Ishikawa (cell line): ENCODE measurements around the gene JARID2.

Experiments
- CEBPB ChIP-seq: IDR thresholded peaks from 2 replicates; pipeline ENCODE4 v1.6.1; 2012
- CREB1 ChIP-seq: IDR thresholded peaks from 2 replicates; pipeline ENCODE4 v1.6.1; 2012; ENCODE audit warnings: low read depth
- EGR1 ChIP-seq: IDR thresholded peaks from 2 replicates; pipeline ENCODE4 v1.6.1; 2012
- EP300 ChIP-seq: IDR thresholded peaks from 2 replicates; pipeline ENCODE4 v1.6.1; 2012; ENCODE audit warnings: borderline replicate concordance
- FOXM1 ChIP-seq: IDR thresholded peaks from 2 replicates; pipeline ENCODE4 v1.6.1; 2012; ENCODE audit warnings: low read depth, borderline replicate concordance
- NFIC ChIP-seq: IDR thresholded peaks from 2 replicates; pipeline ENCODE4 v1.6.1; 2012
- RAD21 ChIP-seq: IDR thresholded peaks from 2 replicates; pipeline ENCODE4 v1.6.1; 2012; ENCODE audit warnings: low read depth
- TAF1 ChIP-seq: IDR thresholded peaks from 2 replicates; pipeline ENCODE4 v1.6.1; 2012; ENCODE audit warnings: low read depth, mild to moderate bottlenecking
- TCF12 ChIP-seq: IDR thresholded peaks from 2 replicates; pipeline ENCODE4 v1.6.1; 2012; ENCODE audit warnings: low read depth
- TEAD4 ChIP-seq: IDR thresholded peaks from 2 replicates; pipeline ENCODE4 v1.6.1; 2012
- USF1 ChIP-seq: IDR thresholded peaks from 2 replicates; pipeline ENCODE4 v1.6.1; 2012
- YY1 ChIP-seq: IDR thresholded peaks from 2 replicates; pipeline ENCODE4 v1.6.1; 2012; ENCODE audit warnings: low read depth
- ZBTB7A ChIP-seq: IDR thresholded peaks from 2 replicates; pipeline ENCODE4 v1.6.1; 2012; ENCODE audit warnings: low read depth
- TF ChIP-seq, protein P1 (sequence below): IDR thresholded peaks from 2 replicates; pipeline ENCODE4 v1.6.1; 2012; ENCODE audit warnings: low read depth, mild to moderate bottlenecking
- TF ChIP-seq, protein P2 (sequence below): IDR thresholded peaks from 2 replicates; pipeline ENCODE4 v1.6.1; 2012

Gene JARID2

DNA sequence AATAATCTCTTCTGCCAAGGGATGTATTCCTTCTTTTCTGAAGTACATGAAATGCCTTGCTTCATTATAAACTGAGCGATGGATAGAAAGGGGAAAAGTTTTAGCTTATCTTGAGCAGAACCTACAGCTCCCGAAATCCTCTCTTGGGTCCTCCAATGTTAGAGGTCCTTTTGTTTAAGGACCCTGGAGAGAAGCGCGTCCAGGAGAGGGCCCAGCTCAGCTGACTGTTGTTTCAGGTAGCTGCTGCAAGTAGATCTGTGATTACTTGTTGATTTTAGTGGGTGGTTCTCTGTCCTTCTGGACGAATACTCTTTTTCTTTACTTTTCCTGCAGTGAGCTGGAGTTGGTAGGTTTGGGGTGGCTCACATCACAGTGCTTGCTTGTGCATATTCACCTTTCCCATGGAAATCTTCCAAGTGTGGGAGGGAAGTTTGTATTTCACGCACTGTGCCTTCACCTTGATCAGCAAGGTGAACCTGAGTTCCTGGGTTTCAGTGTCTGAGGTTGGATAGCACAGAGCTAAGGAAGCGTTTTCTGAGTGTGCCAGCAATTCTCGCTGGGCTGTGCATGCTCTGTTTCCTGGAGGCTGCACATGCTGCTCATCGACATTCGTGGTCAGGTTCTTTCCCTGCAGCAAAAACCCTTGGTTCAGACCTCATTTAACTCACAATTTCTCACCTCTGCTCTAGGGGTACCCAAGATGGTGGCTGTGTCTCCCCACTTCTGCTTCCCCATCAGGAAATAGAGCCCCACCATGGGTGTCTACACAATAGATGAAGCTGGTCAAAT, 176.3 kb downstream of the JARID2 start:
- TF ChIP-seq TAF1: no peak
- no peak for TF ChIP-seq ZBTB7A
- TF ChIP-seq, protein P1, sequence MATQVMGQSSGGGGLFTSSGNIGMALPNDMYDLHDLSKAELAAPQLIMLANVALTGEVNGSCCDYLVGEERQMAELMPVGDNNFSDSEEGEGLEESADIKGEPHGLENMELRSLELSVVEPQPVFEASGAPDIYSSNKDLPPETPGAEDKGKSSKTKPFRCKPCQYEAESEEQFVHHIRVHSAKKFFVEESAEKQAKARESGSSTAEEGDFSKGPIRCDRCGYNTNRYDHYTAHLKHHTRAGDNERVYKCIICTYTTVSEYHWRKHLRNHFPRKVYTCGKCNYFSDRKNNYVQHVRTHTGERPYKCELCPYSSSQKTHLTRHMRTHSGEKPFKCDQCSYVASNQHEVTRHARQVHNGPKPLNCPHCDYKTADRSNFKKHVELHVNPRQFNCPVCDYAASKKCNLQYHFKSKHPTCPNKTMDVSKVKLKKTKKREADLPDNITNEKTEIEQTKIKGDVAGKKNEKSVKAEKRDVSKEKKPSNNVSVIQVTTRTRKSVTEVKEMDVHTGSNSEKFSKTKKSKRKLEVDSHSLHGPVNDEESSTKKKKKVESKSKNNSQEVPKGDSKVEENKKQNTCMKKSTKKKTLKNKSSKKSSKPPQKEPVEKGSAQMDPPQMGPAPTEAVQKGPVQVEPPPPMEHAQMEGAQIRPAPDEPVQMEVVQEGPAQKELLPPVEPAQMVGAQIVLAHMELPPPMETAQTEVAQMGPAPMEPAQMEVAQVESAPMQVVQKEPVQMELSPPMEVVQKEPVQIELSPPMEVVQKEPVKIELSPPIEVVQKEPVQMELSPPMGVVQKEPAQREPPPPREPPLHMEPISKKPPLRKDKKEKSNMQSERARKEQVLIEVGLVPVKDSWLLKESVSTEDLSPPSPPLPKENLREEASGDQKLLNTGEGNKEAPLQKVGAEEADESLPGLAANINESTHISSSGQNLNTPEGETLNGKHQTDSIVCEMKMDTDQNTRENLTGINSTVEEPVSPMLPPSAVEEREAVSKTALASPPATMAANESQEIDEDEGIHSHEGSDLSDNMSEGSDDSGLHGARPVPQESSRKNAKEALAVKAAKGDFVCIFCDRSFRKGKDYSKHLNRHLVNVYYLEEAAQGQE: no peak
- no peak for TF ChIP-seq EGR1
- no peak for TF ChIP-seq TEAD4

- TF ChIP-seq USF1: no peak
- no peak for TF ChIP-seq TAF1
- TF ChIP-seq, protein P2, sequence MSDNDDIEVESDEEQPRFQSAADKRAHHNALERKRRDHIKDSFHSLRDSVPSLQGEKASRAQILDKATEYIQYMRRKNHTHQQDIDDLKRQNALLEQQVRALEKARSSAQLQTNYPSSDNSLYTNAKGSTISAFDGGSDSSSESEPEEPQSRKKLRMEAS: no peak
- no peak for TF ChIP-seq NFIC
- no peak for TF ChIP-seq CEBPB
- no peak for TF ChIP-seq EP300
- no peak for TF ChIP-seq TCF12
- TF ChIP-seq YY1: no peak
- no peak for TF ChIP-seq EGR1
- TF ChIP-seq, protein P1: no peak
- no peak for TF ChIP-seq FOXM1
- TF ChIP-seq RAD21: no peak
- TF ChIP-seq CREB1: no peak
- TF ChIP-seq ZBTB7A: no peak
Observed at GRCh38 chr6:15423286-15423993, 177.6 kb downstream of the JARID2 start.

DNA sequence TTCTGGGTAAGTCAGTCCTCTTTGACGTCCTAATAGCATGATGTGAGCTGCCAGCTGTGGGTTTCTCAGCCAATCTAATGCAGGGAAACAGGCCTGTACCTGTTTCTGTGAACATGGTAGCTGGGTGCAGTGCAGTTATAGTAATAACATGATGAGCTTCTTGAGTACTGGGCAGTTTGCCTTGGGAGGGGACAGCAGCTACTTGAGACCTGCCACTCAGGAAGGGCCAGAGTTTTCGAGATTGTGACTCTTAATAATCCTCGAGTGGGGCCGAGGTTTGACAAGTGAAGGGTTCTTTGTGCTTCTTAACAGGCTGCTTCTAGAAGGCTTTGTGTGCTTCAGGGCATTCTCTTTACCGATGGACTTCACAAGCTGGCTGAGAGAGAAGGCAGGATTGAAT, 180.1 kb downstream of the JARID2 start:
- TF ChIP-seq USF1: no peak
- TF ChIP-seq ZBTB7A: no peak
- no peak for TF ChIP-seq EGR1
- TF ChIP-seq, protein P1: no peak
- no peak for TF ChIP-seq YY1
- TF ChIP-seq CREB1: no peak
- no peak for TF ChIP-seq FOXM1
- TF ChIP-seq RAD21: no peak
- TF ChIP-seq, protein P2: no peak
- TF ChIP-seq NFIC: no peak
- TF ChIP-seq TAF1: no peak
- no peak for TF ChIP-seq TCF12
- no peak for TF ChIP-seq EP300
- TF ChIP-seq TEAD4: no peak
- no peak for TF ChIP-seq CEBPB

- TF ChIP-seq EGR1: no peak
- no peak for TF ChIP-seq YY1
- TF ChIP-seq NFIC: no peak
- no peak for TF ChIP-seq CREB1
Observed at GRCh38 chr6:15426395-15426794, 180.5 kb downstream of the JARID2 start.
